Measurements from ENCODE around the gene RIMKLB.

GRCh38 chr12:8661751-8662150, 36.0 kb upstream of the RIMKLB start:
- no peak for TF ChIP-seq CTCF (conservative IDR thresholded peaks at IDR 0.05 in 1 of 2, IDR thresholded peaks at IDR 0.05 in 1 of 2; ENCODE audit: low read depth in 1 of 2, low read length in 2 of 2)
- no peak for TF ChIP-seq EZH2 (IDR thresholded peaks at IDR 0.05; ENCODE audit: low read length, missing control alignments)

Data from fibroblast of lung (primary cell).